Activated B cell treated with CpG ODN at 0.5 μM for 24 hours (primary cell): ENCODE results near the gene ZSCAN29. TPM values are rescaled to one million over a fixed set of nuclear protein-coding genes. Genes with fewer than 3 reads are reported as not detected.
"Not testable (repeated sequence)": the region's sequence is repeated elsewhere in the genome, so short reads cannot be mapped to it uniquely, and the experiment has no call there.

Experiments
- ATAC-seq: fragments of 200-7000 bp; cut with Tn5 transposase; one replicate; pipeline ENCODE4 v1.10.0; 2021; ENCODE audit warnings: low read depth, mild to moderate bottlenecking, moderate library complexity
- CTCF ChIA-PET: fragments of 350-600 bp; sonication (Branson Sonifier 250); formaldehyde crosslinking; loops from one replicate; lab custom pipeline; 2021; ENCODE audit warnings: antibody characterized with exemption; lab: Charles Lee
- POLR2A ChIA-PET: fragments of 350-600 bp; sonication (Branson Sonifier 250); formaldehyde crosslinking; loops from one replicate; lab custom pipeline; 2021; ENCODE audit warnings: antibody characterized with exemption; lab: Charles Lee
- DNase-seq: peaks from one replicate; pipeline ENCODE4 v3.0.0; 2022
- H3K27ac Mint-ChIP-seq: one replicate; pipeline ENCODE4 v1.8.0; 2020; ENCODE audit warnings: mixed read lengths
- H3K27me3 Mint-ChIP-seq: one replicate; pipeline ENCODE4 v1.8.0; 2021; ENCODE audit warnings: mixed read lengths
- H3K36me3 Mint-ChIP-seq: one replicate; pipeline ENCODE4 v1.8.0; 2021; ENCODE audit warnings: low read depth, mixed read lengths
- H3K4me1 Mint-ChIP-seq: one replicate; pipeline ENCODE4 v1.8.0; 2021; ENCODE audit warnings: mixed read lengths
- H3K4me3 Mint-ChIP-seq: one replicate; pipeline ENCODE4 v1.8.0; 2020; ENCODE audit warnings: mild to moderate bottlenecking, mixed read lengths
- H3K9me3 Mint-ChIP-seq: one replicate; pipeline ENCODE4 v1.8.0; 2020; ENCODE audit warnings: mixed read lengths
- CTCF ChIP-seq: fragments of 200-600 bp; IDR thresholded peaks from one replicate; pipeline ENCODE4 v1.8.0; 2022; ENCODE audit warnings: antibody characterized with exemption, mild to moderate bottlenecking
- intact Hi-C: fragments of 100-400 bp; cut with micrococcal nuclease; formaldehyde crosslinking; loops from one replicate; pipeline ENCODE4 v1.15.1; 2024
- total RNA-seq: library from RNA; stranded (reverse); gene quantifications from 2 replicates; pipeline ENCODE4 v1.2.3, GENCODE V29; 2022

Gene ZSCAN29
- total RNA-seq, 1 donor from 2014 or later = 50.6 TPM

- no peak overlapping the region for H3K4me3 Mint-ChIP-seq
- ChIA-PET POLR2A (no interaction called here), CTCF (no interaction called here)
- no peaks in the 10 kb centered on the region for H3K4me1 Mint-ChIP-seq
- DNase-seq (no peak), ATAC-seq (no peak)
- no peaks in the 10 kb centered on the region for H3K27me3 Mint-ChIP-seq
- no peaks in the 10 kb centered on the region for H3K9me3 Mint-ChIP-seq
- no peak for TF ChIP-seq CTCF
- intact Hi-C loops = no loop called here
- peaks cover 94% of the 10 kb centered on the region for H3K36me3 Mint-ChIP-seq
- H3K27ac Mint-ChIP-seq = no peak overlapping the region
Observed at GRCh38 chr15:43403616-43404015, 32.8 kb upstream of the ZSCAN29 start.

GRCh38 chr15:43402255-43402654 lies 31.4 kb upstream of the ZSCAN29 start:
- POLR2A ChIA-PET = no interaction called here
- Mint-ChIP-seq H3K4me3 (no peak overlapping the region), H3K4me1 (no peaks in the 10 kb centered on the region), H3K27me3 (no peaks in the 10 kb centered on the region), H3K36me3 (peaks cover 94% of the 10 kb centered on the region), H3K27ac (no peak overlapping the region), H3K9me3 (no peaks in the 10 kb centered on the region)
- CTCF ChIA-PET = no interaction called here
- intact Hi-C loops = no loop called here
- DNase-seq (no peak), ATAC-seq (no peak)
- no peak for TF ChIP-seq CTCF

GRCh38 chr15:43393592-43393991 lies 22.7 kb upstream of the ZSCAN29 start:
- H3K4me3 Mint-ChIP-seq, ATAC-seq, H3K27me3 Mint-ChIP-seq: not testable (repeated sequence)

GRCh38 chr15:43390723-43391122 lies 19.9 kb upstream of the ZSCAN29 start:
- peaks cover 73% of the 10 kb centered on the region for H3K36me3 Mint-ChIP-seq
- no peaks in the 10 kb centered on the region for H3K4me1 Mint-ChIP-seq
- ChIA-PET POLR2A (interaction anchor here (0.7 kb wide), 1 partner anchor 1796 kb away, joined by 3 read pairs; no protein-coding TSS in a partner anchor), CTCF (no interaction called here)
- no peak for ATAC-seq
- intact Hi-C loops = no loop called here
- H3K27me3 Mint-ChIP-seq = no peaks in the 10 kb centered on the region
- no peak for TF ChIP-seq CTCF
- no peak for DNase-seq
- no peak overlapping the region for H3K4me3 Mint-ChIP-seq
- H3K9me3 Mint-ChIP-seq = no peaks in the 10 kb centered on the region
- no peak overlapping the region for H3K27ac Mint-ChIP-seq

More at GRCh38 chr15:43393592-43393991, 22.7 kb upstream of the ZSCAN29 start:
- intact Hi-C loops, CTCF ChIA-PET, DNase-seq, H3K27ac Mint-ChIP-seq, H3K4me1 Mint-ChIP-seq, H3K9me3 Mint-ChIP-seq: not testable (repeated sequence)
- POLR2A ChIA-PET = interaction anchor here (0.7 kb wide), 1 partner anchor 15 kb away, joined by 4 read pairs; no protein-coding TSS in a partner anchor
- peaks cover 76% of the 10 kb centered on the region for H3K36me3 Mint-ChIP-seq

GRCh38 chr15:43383070-43383469 lies 12.2 kb upstream of the ZSCAN29 start:
- H3K9me3 Mint-ChIP-seq = no peaks in the 10 kb centered on the region
- DNase-seq (no peak), ATAC-seq (no peak)
- H3K27ac Mint-ChIP-seq = no peak overlapping the region
- no peaks in the 10 kb centered on the region for H3K4me1 Mint-ChIP-seq
- no peaks in the 10 kb centered on the region for H3K27me3 Mint-ChIP-seq
- TF ChIP-seq CTCF = no peak
- H3K4me3 Mint-ChIP-seq = no peak overlapping the region
- ChIA-PET POLR2A (no interaction called here), CTCF (no interaction called here)
- intact Hi-C loops = no loop called here
- peaks cover 81% of the 10 kb centered on the region for H3K36me3 Mint-ChIP-seq

GRCh38 chr15:43382310-43382709 lies 11.5 kb upstream of the ZSCAN29 start:
- Mint-ChIP-seq H3K27ac (no peak overlapping the region), H3K27me3 (no peaks in the 10 kb centered on the region), H3K9me3 (no peaks in the 10 kb centered on the region), H3K4me3 (no peak overlapping the region), H3K4me1 (no peaks in the 10 kb centered on the region), H3K36me3 (peaks cover 81% of the 10 kb centered on the region)
- ChIA-PET CTCF (no interaction called here), POLR2A (no interaction called here)
- ATAC-seq (no peak), DNase-seq (no peak)
- no peak for TF ChIP-seq CTCF
- intact Hi-C loops = no loop called here
